Measurements from ENCODE around the gene CLCA2.

Gene CLCA2

DNA sequence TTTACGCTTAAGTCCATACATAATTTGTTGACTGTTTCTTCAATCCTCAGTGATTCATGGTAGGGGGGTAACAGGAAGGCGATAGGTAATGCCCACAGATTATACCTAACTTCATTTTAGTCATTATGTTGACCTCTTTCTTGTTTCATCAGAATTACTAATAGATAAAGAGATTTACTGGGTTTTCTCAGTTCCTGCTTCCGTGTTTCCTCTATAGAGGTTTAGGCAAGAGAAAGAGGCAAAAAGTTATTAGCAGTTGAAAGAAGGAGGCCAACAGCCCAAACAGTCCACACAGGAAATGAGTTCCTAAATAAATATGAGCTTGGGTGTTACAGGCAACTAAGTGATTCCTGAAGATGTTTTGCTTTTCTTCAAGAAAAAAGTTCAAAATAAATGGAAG, 26.9 kb downstream of the CLCA2 start:
- no peak overlapping the region for H3K4me2 ChIP-seq (ENCODE audit: low read depth, low read length, poor library complexity, severe bottlenecking)
- TF ChIP-seq EZH2phosphoT487 (IDR thresholded peaks at IDR 0.05; ENCODE audit: borderline replicate concordance), result no peak
- TF ChIP-seq, protein P1, sequence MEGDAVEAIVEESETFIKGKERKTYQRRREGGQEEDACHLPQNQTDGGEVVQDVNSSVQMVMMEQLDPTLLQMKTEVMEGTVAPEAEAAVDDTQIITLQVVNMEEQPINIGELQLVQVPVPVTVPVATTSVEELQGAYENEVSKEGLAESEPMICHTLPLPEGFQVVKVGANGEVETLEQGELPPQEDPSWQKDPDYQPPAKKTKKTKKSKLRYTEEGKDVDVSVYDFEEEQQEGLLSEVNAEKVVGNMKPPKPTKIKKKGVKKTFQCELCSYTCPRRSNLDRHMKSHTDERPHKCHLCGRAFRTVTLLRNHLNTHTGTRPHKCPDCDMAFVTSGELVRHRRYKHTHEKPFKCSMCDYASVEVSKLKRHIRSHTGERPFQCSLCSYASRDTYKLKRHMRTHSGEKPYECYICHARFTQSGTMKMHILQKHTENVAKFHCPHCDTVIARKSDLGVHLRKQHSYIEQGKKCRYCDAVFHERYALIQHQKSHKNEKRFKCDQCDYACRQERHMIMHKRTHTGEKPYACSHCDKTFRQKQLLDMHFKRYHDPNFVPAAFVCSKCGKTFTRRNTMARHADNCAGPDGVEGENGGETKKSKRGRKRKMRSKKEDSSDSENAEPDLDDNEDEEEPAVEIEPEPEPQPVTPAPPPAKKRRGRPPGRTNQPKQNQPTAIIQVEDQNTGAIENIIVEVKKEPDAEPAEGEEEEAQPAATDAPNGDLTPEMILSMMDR (conservative IDR thresholded peaks at IDR 0.05; ENCODE audit: low read length), result no peak
- H3K27me3 ChIP-seq (ENCODE audit: insufficient read depth, low read length, poor library complexity, severe bottlenecking), result no peaks in the 10 kb centered on the region
- H3K9ac ChIP-seq (ENCODE audit: low read depth, low read length, poor library complexity, severe bottlenecking), result no peak overlapping the region
- H3K4me1 ChIP-seq (ENCODE audit: insufficient read depth, low read length, poor library complexity, severe bottlenecking), result no peaks in the 10 kb centered on the region
- no peaks in the 10 kb centered on the region for H3K9me3 ChIP-seq (ENCODE audit: insufficient read depth, low read depth, low read length)
- no peaks in the 10 kb centered on the region for H3K36me3 ChIP-seq (ENCODE audit: insufficient read depth, low read length)
- no peaks in the 10 kb centered on the region for H3F3A ChIP-seq (ENCODE audit: low read depth)
- H3K9me2 ChIP-seq (replicated peaks; ENCODE audit: low read depth, low read length), result no peaks in the 10 kb centered on the region
- no peaks in the 10 kb centered on the region for H4K20me1 ChIP-seq (ENCODE audit: insufficient read depth, low read length, poor library complexity, severe bottlenecking)
- H3K79me2 ChIP-seq (ENCODE audit: insufficient read depth, low read length), result no peaks in the 10 kb centered on the region
- H2AFZ ChIP-seq (ENCODE audit: low read length), result no peak overlapping the region
- H3K4me3 ChIP-seq (ENCODE audit: low read length, poor library complexity, severe bottlenecking), result no peak overlapping the region

DNA sequence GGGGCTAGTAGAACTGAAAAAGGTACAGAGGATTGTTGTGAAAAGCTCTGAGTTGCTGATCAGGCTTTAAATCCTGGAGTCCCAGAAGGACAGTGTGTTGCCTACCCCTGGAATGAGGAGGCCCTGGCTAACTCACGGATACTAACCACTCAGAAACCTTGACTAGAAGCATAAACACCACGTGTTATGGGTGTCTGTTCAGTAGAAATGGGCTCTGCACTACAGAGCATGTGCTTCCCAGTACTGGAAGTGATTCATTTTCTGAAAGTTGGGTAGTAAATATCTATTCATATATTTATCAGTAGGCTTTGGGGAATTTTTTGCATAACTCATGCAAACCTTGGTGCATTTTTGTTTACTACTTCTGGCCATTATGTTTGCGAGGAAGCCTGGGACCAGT, 29.7 kb downstream of the CLCA2 start:
- Histone ChIP-seq H2AFZ (ENCODE audit: low read length) (no peak overlapping the region), H3K4me1 (ENCODE audit: insufficient read depth, low read length, poor library complexity, severe bottlenecking) (no peaks in the 10 kb centered on the region), H3K79me2 (ENCODE audit: insufficient read depth, low read length) (no peaks in the 10 kb centered on the region), H3K36me3 (ENCODE audit: insufficient read depth, low read length) (no peaks in the 10 kb centered on the region), H3K9me2 (replicated peaks; ENCODE audit: low read depth, low read length) (no peaks in the 10 kb centered on the region), H3K9me3 (ENCODE audit: insufficient read depth, low read depth, low read length) (no peaks in the 10 kb centered on the region), H3F3A (ENCODE audit: low read depth) (no peaks in the 10 kb centered on the region), H3K27me3 (ENCODE audit: insufficient read depth, low read length, poor library complexity, severe bottlenecking) (no peaks in the 10 kb centered on the region), H3K4me2 (ENCODE audit: low read depth, low read length, poor library complexity, severe bottlenecking) (no peak overlapping the region), H3K4me3 (ENCODE audit: low read length, poor library complexity, severe bottlenecking) (no peak overlapping the region), H4K20me1 (ENCODE audit: insufficient read depth, low read length, poor library complexity, severe bottlenecking) (no peaks in the 10 kb centered on the region), H3K9ac (ENCODE audit: low read depth, low read length, poor library complexity, severe bottlenecking) (no peak overlapping the region)
- TF ChIP-seq, protein P1 (conservative IDR thresholded peaks at IDR 0.05; ENCODE audit: low read length), result no peak
- no peak for TF ChIP-seq EZH2phosphoT487 (IDR thresholded peaks at IDR 0.05; ENCODE audit: borderline replicate concordance)

DNA sequence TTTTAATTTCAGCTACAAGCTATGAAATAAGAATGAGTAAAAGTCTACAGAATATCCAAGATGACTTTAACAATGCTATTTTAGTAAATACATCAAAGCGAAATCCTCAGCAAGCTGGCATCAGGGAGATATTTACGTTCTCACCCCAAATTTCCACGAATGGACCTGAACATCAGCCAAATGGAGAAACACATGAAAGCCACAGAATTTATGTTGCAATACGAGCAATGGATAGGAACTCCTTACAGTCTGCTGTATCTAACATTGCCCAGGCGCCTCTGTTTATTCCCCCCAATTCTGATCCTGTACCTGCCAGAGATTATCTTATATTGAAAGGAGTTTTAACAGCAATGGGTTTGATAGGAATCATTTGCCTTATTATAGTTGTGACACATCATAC, 31.1 kb downstream of the CLCA2 start:
- H3K9me2 ChIP-seq (replicated peaks; ENCODE audit: low read depth, low read length), result no peaks in the 10 kb centered on the region

More for the DNA sequence above, 31.1 kb downstream of the CLCA2 start:
- H3F3A ChIP-seq (ENCODE audit: low read depth), result no peaks in the 10 kb centered on the region
- no peaks in the 10 kb centered on the region for H3K79me2 ChIP-seq (ENCODE audit: insufficient read depth, low read length)
- no peaks in the 10 kb centered on the region for H3K4me1 ChIP-seq (ENCODE audit: insufficient read depth, low read length, poor library complexity, severe bottlenecking)
- H3K4me3 ChIP-seq (ENCODE audit: low read length, poor library complexity, severe bottlenecking), result no peak overlapping the region
- no peak overlapping the region for H2AFZ ChIP-seq (ENCODE audit: low read length)
- H3K9ac ChIP-seq (ENCODE audit: low read depth, low read length, poor library complexity, severe bottlenecking), result no peak overlapping the region
- H4K20me1 ChIP-seq (ENCODE audit: insufficient read depth, low read length, poor library complexity, severe bottlenecking), result no peaks in the 10 kb centered on the region
- no peak overlapping the region for H3K4me2 ChIP-seq (ENCODE audit: low read depth, low read length, poor library complexity, severe bottlenecking)
- no peak for TF ChIP-seq EZH2phosphoT487 (IDR thresholded peaks at IDR 0.05; ENCODE audit: borderline replicate concordance)
- TF ChIP-seq, protein P1 (conservative IDR thresholded peaks at IDR 0.05; ENCODE audit: low read length), result no peak
- H3K36me3 ChIP-seq (ENCODE audit: insufficient read depth, low read length), result no peaks in the 10 kb centered on the region
- no peaks in the 10 kb centered on the region for H3K27me3 ChIP-seq (ENCODE audit: insufficient read depth, low read length, poor library complexity, severe bottlenecking)
- H3K9me3 ChIP-seq (ENCODE audit: insufficient read depth, low read depth, low read length), result no peaks in the 10 kb centered on the region
